ENCODE data around the gene CGB3.

- TF ChIP-seq, protein P1, sequence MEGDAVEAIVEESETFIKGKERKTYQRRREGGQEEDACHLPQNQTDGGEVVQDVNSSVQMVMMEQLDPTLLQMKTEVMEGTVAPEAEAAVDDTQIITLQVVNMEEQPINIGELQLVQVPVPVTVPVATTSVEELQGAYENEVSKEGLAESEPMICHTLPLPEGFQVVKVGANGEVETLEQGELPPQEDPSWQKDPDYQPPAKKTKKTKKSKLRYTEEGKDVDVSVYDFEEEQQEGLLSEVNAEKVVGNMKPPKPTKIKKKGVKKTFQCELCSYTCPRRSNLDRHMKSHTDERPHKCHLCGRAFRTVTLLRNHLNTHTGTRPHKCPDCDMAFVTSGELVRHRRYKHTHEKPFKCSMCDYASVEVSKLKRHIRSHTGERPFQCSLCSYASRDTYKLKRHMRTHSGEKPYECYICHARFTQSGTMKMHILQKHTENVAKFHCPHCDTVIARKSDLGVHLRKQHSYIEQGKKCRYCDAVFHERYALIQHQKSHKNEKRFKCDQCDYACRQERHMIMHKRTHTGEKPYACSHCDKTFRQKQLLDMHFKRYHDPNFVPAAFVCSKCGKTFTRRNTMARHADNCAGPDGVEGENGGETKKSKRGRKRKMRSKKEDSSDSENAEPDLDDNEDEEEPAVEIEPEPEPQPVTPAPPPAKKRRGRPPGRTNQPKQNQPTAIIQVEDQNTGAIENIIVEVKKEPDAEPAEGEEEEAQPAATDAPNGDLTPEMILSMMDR (IDR thresholded peaks at IDR 0.05) = no peak
- no peak for TF ChIP-seq POLR2AphosphoS5 (IDR thresholded peaks at IDR 0.05)
Observed at GRCh38 chr19:49064029-49064629, 40.0 kb upstream of the CGB3 start.
